Measurements from ENCODE around the gene BLOC1S1. TPM values are rescaled to one million over a fixed set of nuclear protein-coding genes. Genes with fewer than 3 reads are reported as not detected.

BLOC1S1 gene
- total RNA-seq, 1 donor from 2014 or later = 97.2 TPM

Other genes starting within 250 kb of the BLOC1S1 start
- gene OR6C70, start 245.9 kb upstream of the BLOC1S1 start, total RNA-seq = not detected
- gene OR6C68, start 223.7 kb upstream of the BLOC1S1 start, total RNA-seq = not detected
- gene OR6C4, start 166.4 kb upstream of the BLOC1S1 start, total RNA-seq = not detected
- not detected for gene OR2AP1, start 143.6 kb upstream of the BLOC1S1 start, total RNA-seq
- gene OR10P1, start 79.2 kb upstream of the BLOC1S1 start, total RNA-seq = not detected
- 16.9 TPM for gene ITGA7, start 8.1 kb upstream of the BLOC1S1 start, total RNA-seq
- 60.0 TPM for gene RDH5, start 4.3 kb downstream of the BLOC1S1 start, total RNA-seq
- 203 TPM for gene CD63, start 13.0 kb downstream of the BLOC1S1 start, total RNA-seq
- 1.1 TPM for gene GDF11, start 27.1 kb downstream of the BLOC1S1 start, total RNA-seq
- 11.9 TPM for gene SARNP, start 101.7 kb downstream of the BLOC1S1 start, total RNA-seq
- 28.4 TPM for gene ORMDL2, start 102.0 kb downstream of the BLOC1S1 start, total RNA-seq
- 14.2 TPM for gene DNAJC14, start 113.5 kb downstream of the BLOC1S1 start, total RNA-seq
- gene MMP19, start 126.9 kb downstream of the BLOC1S1 start, total RNA-seq = 2.2 TPM
- 16.5 TPM for gene PYM1, start 211.8 kb downstream of the BLOC1S1 start, total RNA-seq
- 4.9 TPM for gene DGKA, start 215.1 kb downstream of the BLOC1S1 start, total RNA-seq
- gene PMEL, start 250.0 kb downstream of the BLOC1S1 start, total RNA-seq = 5.4 TPM

Data from left lobe of liver (tissue), 1 donor.